NCI-H1092 treated with DMSO at 0.1 percent for 48 hours (cell line): ENCODE results near the gene CFAP57.

ENCODE experiments used
- DNase-seq: peaks from one replicate; lab custom pipeline; 2025; lab: John Stamatoyannopoulos, UW

Gene CFAP57

GRCh38 chr1:43255438-43256210, 83.5 kb downstream of the CFAP57 start:
- DNase-seq: no peak

- no peak for DNase-seq
Measured at GRCh38 chr1:43256675-43257570, 84.8 kb downstream of the CFAP57 start.

- no peak for DNase-seq
Measured at GRCh38 chr1:43258370-43258769, 86.2 kb downstream of the CFAP57 start.

- no peak for DNase-seq
Measured at GRCh38 chr1:43265431-43265830, 93.3 kb downstream of the CFAP57 start.

- DNase-seq: no peak
Measured at GRCh38 chr1:43266881-43267280, 94.8 kb downstream of the CFAP57 start.

GRCh38 chr1:43267291-43267805, 95.2 kb downstream of the CFAP57 start:
- DNase-seq: no peak

- DNase-seq: no peak
Measured at GRCh38 chr1:43267818-43268425, 95.8 kb downstream of the CFAP57 start.

GRCh38 chr1:43269627-43270375, 97.7 kb downstream of the CFAP57 start, which contains the start of gene TMEM125:
TSS of gene TMEM125 (plus strand) at chr1:43269983. CDS start at chr1:43272723, 2,740 bp downstream.
- DNase-seq: no peak

- DNase-seq: no peak
Measured at GRCh38 chr1:43270421-43271095, 98.4 kb downstream of the CFAP57 start.

- no peak for DNase-seq
Measured at GRCh38 chr1:43271186-43272118, 99.3 kb downstream of the CFAP57 start.

GRCh38 chr1:43272161-43272560, 100.0 kb downstream of the CFAP57 start:
- no peak for DNase-seq

GRCh38 chr1:43272576-43273571, 100.7 kb downstream of the CFAP57 start:
- no peak for DNase-seq

GRCh38 chr1:43273708-43274107, 101.6 kb downstream of the CFAP57 start:
- DNase-seq: no peak

- no peak for DNase-seq
Measured at GRCh38 chr1:43274125-43274803, 102.1 kb downstream of the CFAP57 start.

GRCh38 chr1:43274804-43275180, 102.7 kb downstream of the CFAP57 start:
- DNase-seq: no peak

GRCh38 chr1:43275826-43276620, 103.9 kb downstream of the CFAP57 start:
- no peak for DNase-seq

- no peak for DNase-seq
Measured at GRCh38 chr1:43276673-43277072, 104.5 kb downstream of the CFAP57 start.
